Neural crest cell (in vitro differentiated cells): ENCODE results near the gene CRYL1. TPM values are rescaled to one million over a fixed set of nuclear protein-coding genes. Genes with fewer than 3 reads are reported as not detected.

ENCODE experiments used
- DNase-seq: peaks from one replicate; pipeline ENCODE4 v3.0.0; 2021; ENCODE audit warnings: low read depth, mixed read lengths, low spot score
- H3K27ac Mint-ChIP-seq: one replicate; pipeline ENCODE4 v1.8.0; 2021; ENCODE audit warnings: mild to moderate bottlenecking, mixed read lengths; ENCODE audit not compliant: unreplicated experiment
- H3K27me3 Mint-ChIP-seq: 2 replicates; pipeline ENCODE4 v1.8.0; 2021; ENCODE audit warnings: low read depth, mild to moderate bottlenecking, mixed read lengths
- H3K36me3 Mint-ChIP-seq: 2 replicates; pipeline ENCODE4 v1.8.0; 2021; ENCODE audit warnings: low read depth, mild to moderate bottlenecking, mixed read lengths
- H3K4me1 Mint-ChIP-seq: 2 replicates; pipeline ENCODE4 v1.8.0; 2021; ENCODE audit warnings: mixed read lengths
- H3K4me3 Mint-ChIP-seq: one replicate; pipeline ENCODE4 v1.8.0; 2021; ENCODE audit warnings: mild to moderate bottlenecking, mixed read lengths
- H3K9me3 Mint-ChIP-seq: 2 replicates; pipeline ENCODE4 v1.8.0; 2021; ENCODE audit warnings: mixed read lengths
- CTCF ChIP-seq: fragments of 200-600 bp; sonication (generic); conservative IDR thresholded peaks from 2 replicates; pipeline ENCODE4 v1.5.0; 2021; ENCODE audit warnings: antibody characterized with exemption, mild to moderate bottlenecking
- total RNA-seq: library from RNA; stranded (reverse); gene quantifications from 2 replicates; pipeline ENCODE4 v1.2.1, GENCODE V29; 2021

CRYL1 gene
- total RNA-seq, 1 donor from 2014 or later = 19.9 TPM

- DNase-seq = no peak
- no peak overlapping the region for H3K4me3 Mint-ChIP-seq
- no peak overlapping the region for H3K27ac Mint-ChIP-seq
- no peaks in the 10 kb centered on the region for H3K36me3 Mint-ChIP-seq
- no peaks in the 10 kb centered on the region for H3K4me1 Mint-ChIP-seq
- H3K27me3 Mint-ChIP-seq = no peaks in the 10 kb centered on the region
- TF ChIP-seq CTCF = no peak
- no peaks in the 10 kb centered on the region for H3K9me3 Mint-ChIP-seq
Measured at GRCh38 chr13:20411638-20412342, 113.9 kb downstream of the CRYL1 start.

GRCh38 chr13:20410726-20411125, 114.9 kb downstream of the CRYL1 start:
- Mint-ChIP-seq H3K4me3 (no peak overlapping the region), H3K9me3 (no peaks in the 10 kb centered on the region), H3K27ac (no peak overlapping the region), H3K27me3 (no peaks in the 10 kb centered on the region), H3K36me3 (no peaks in the 10 kb centered on the region), H3K4me1 (no peaks in the 10 kb centered on the region)
- no peak for TF ChIP-seq CTCF
- no peak for DNase-seq

- no peak for DNase-seq
- no peak overlapping the region for H3K27ac Mint-ChIP-seq
- no peaks in the 10 kb centered on the region for H3K27me3 Mint-ChIP-seq
- no peaks in the 10 kb centered on the region for H3K9me3 Mint-ChIP-seq
- TF ChIP-seq CTCF = no peak
- no peak overlapping the region for H3K4me3 Mint-ChIP-seq
- H3K36me3 Mint-ChIP-seq = no peaks in the 10 kb centered on the region
- no peaks in the 10 kb centered on the region for H3K4me1 Mint-ChIP-seq
Measured at GRCh38 chr13:20408181-20408580, 117.5 kb downstream of the CRYL1 start.

GRCh38 chr13:20407759-20408158, 117.9 kb downstream of the CRYL1 start:
- no peak for DNase-seq
- Mint-ChIP-seq H3K9me3 (no peaks in the 10 kb centered on the region), H3K27ac (no peak overlapping the region), H3K27me3 (no peaks in the 10 kb centered on the region), H3K4me3 (no peak overlapping the region), H3K36me3 (no peaks in the 10 kb centered on the region), H3K4me1 (no peaks in the 10 kb centered on the region)
- no peak for TF ChIP-seq CTCF

- H3K9me3 Mint-ChIP-seq = no peaks in the 10 kb centered on the region
- H3K4me1 Mint-ChIP-seq = no peaks in the 10 kb centered on the region
- no peaks in the 10 kb centered on the region for H3K27me3 Mint-ChIP-seq
- no peak for TF ChIP-seq CTCF
- no peak overlapping the region for H3K27ac Mint-ChIP-seq
- no peaks in the 10 kb centered on the region for H3K36me3 Mint-ChIP-seq
- DNase-seq = no peak
- H3K4me3 Mint-ChIP-seq = no peak overlapping the region
Measured at GRCh38 chr13:20405691-20406090, 120.0 kb downstream of the CRYL1 start.
